AG04449 (cell line): Measurements from ENCODE around the gene BLOC1S2.

Source experiments
- CTCF ChIA-PET: fragments of 350-600 bp; formaldehyde crosslinking; extraction: SDS; loops from one replicate; lab custom pipeline; 2021; ENCODE audit warnings: antibody characterized with exemption; lab: Yijun Ruan, JAX
- POLR2A ChIA-PET: fragments of 400-600, 350-600 bp; formaldehyde crosslinking; extraction: SDS; loops from one replicate; lab custom pipeline; 2020; ENCODE audit warnings: antibody characterized with exemption, inconsistent platforms; lab: Yijun Ruan, JAX
- DNase-seq: peaks from one replicate; pipeline ENCODE4 v3.0.0-alpha.2; 2010; ENCODE audit warnings: low read depth, low spot score
- H3K4me3 ChIP-seq: 2 replicates; pipeline ENCODE4 v1.5.1; 2011; ENCODE audit warnings: low read depth, mild to moderate bottlenecking, control low read depth, low read length
- CTCF ChIP-seq: IDR thresholded peaks from one replicate; pipeline ENCODE4 v1.5.1; 2011; ENCODE audit warnings: mild to moderate bottlenecking, moderate library complexity, low read length, control low read depth, inconsistent platforms; ENCODE audit not compliant: insufficient read depth; ENCODE audit errors: missing control alignments

BLOC1S2 gene

GRCh38 chr10:100328198-100328597 lies 41.7 kb upstream of the BLOC1S2 start:
- no peak overlapping the region for H3K4me3 ChIP-seq
- CTCF ChIA-PET = interaction anchor here (4.7 to 26.3 kb wide), 3 partner anchors 13 to 184 kb away, joined by 37 to 538 read pairs (median 138); partner anchors contain the start of gene SEC31B
- POLR2A ChIA-PET = no interaction called here
- DNase-seq = no peak
- no peak for TF ChIP-seq CTCF

GRCh38 chr10:100327718-100328009 lies 41.2 kb upstream of the BLOC1S2 start:
- no peak overlapping the region for H3K4me3 ChIP-seq
- no peak for DNase-seq
- TF ChIP-seq CTCF = no peak
- ChIA-PET CTCF (interaction anchor here (4.7 to 26.3 kb wide), 3 partner anchors 14 to 185 kb away, joined by 37 to 538 read pairs (median 138); partner anchors contain the start of gene SEC31B), POLR2A (no interaction called here)

GRCh38 chr10:100327007-100327717 lies 40.7 kb upstream of the BLOC1S2 start:
- TF ChIP-seq CTCF = no peak
- CTCF ChIA-PET = interaction anchor here (4.7 to 26.3 kb wide), 3 partner anchors 14 to 185 kb away, joined by 37 to 538 read pairs (median 138); partner anchors contain the start of gene SEC31B
- no peak overlapping the region for H3K4me3 ChIP-seq
- DNase-seq = no peak
- POLR2A ChIA-PET = no interaction called here

DNA sequence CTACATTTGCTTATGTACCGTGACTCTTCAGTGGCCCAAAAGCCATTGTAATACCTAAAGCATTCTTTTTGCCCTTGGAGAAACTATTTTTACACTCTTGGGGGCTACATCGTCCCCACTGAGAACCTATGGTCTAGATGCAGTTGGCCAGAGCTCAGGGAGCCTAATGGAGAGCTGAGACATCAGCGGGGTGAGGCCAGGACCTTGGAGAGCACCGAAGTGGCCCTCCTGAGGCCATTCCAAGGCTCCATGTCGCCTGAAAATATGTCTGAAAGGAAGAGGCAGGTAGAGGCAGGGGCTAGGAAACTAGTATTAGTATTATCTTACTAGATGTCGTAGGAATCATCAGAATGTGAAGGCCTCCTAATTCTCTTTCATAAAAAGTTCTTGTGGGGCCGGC lies 38.7 kb upstream of the BLOC1S2 start:
- no peak for TF ChIP-seq CTCF
- POLR2A ChIA-PET = no interaction called here
- no peak for DNase-seq

GRCh38 chr10:100319707-100320402 lies 33.4 kb upstream of the BLOC1S2 start:
- ChIA-PET POLR2A (no interaction called here), CTCF (interaction anchor here (12.7 kb wide), 1 partner anchor 21 kb away, joined by 138 read pairs; no protein-coding TSS in a partner anchor)
- no peak for TF ChIP-seq CTCF
- no peak overlapping the region for H3K4me3 ChIP-seq
- DNase-seq = no peak

More for the DNA sequence above, 38.7 kb upstream of the BLOC1S2 start:
- H3K4me3 ChIP-seq = no peak overlapping the region
- CTCF ChIA-PET = interaction anchor here (4.7 to 12.7 kb wide), 2 partner anchors 16 to 108 kb away, joined by 37 to 138 read pairs; no protein-coding TSS in a partner anchor

DNA sequence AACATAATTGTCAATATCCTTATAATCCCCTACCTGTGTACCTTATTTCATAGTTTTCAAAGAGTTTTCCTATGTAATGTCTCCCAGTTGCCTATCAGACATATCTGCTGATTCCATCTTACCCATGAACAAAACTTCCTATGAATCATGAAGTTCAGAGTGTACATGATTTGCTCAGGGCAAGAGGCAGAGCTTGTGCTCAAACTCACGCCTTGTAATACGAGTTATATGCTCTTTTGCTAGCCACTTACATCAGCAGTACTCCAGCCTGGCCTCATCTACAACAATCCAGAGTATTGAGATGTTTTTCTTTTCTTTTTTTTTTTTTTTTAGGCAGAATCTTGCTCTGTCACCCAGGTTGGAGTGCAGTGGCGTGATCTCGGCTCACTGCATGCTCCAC lies 31.7 kb upstream of the BLOC1S2 start:
- ChIA-PET POLR2A (no interaction called here), CTCF (interaction anchor here (1.2 kb wide), 1 partner anchor 200 kb away, joined by 4 read pairs; no protein-coding TSS in a partner anchor)
- H3K4me3 ChIP-seq = no peak overlapping the region
- no peak for DNase-seq
- no peak for TF ChIP-seq CTCF
